Epidermal melanocyte (primary cell): Measurements from ENCODE around the gene RGS7BP.

Experiments used
- DNase-seq: peaks from one replicate; pipeline ENCODE4 v3.0.0; 2011; ENCODE audit warnings: low spot score; ENCODE audit not compliant: insufficient read length

RGS7BP gene

DNA sequence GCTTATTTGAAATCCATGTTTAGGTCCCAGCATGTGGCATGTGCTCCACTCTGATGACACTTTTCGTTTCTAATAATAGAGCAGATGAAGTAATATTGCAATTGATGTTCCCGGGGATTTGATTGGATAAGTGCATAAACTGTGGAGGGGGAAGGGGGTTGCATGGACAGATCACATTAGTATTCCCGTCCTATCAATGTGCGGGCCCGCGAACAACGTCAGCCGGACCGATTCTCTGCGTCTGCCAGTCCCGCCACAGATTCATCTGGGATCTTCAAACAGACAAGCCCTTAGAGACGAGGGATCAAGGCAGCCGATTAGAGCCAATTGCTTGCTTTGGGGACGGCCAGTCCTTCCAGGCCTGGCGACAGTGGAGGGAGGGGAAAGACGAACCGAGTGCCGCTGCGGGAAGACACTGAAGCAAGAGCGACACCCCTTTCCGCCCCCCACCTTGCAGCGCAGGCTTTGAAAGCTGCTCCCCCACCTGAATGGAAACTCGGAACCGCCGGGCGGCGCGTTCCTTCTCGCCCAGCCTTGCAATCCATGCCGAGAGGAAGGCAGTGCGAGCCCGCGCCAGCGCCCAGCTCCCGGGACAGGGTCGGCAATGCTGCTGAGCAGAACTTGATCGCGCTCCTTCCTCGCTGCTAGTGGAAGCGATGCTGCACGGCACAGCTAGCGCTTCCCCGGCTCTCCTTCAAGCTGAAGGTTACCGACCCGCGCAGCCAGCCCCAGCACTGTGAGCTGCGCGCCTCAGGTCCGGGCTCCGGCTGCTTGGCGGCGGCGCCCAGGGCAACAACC lies at the start of gene RGS7BP:
Gene RGS7BP, plus strand, starts transcription at position 247 of the 798 bp plus-strand sequence. CDS start 610 bp downstream, outside the sequence.
- DNase-seq = no peak

DNA sequence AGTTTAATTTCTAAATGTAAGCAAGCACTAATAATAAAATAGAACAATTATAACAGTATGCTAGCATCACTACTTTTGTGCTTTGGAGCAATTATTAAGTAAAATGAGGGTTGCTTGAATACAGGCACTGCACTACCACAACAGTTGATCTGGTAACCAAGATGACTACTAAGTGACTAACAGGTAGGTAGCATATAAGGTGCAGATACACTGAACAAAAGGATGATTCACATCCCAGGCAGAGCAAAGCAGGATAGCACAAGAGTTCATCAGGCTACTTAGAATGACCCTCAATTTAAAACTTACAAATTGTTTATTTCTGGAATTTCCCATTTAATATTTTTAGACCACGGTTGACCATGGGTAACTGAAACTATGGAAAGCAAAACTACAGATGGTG lies 48.0 kb upstream of the RGS7BP start:
- no peak for DNase-seq

DNA sequence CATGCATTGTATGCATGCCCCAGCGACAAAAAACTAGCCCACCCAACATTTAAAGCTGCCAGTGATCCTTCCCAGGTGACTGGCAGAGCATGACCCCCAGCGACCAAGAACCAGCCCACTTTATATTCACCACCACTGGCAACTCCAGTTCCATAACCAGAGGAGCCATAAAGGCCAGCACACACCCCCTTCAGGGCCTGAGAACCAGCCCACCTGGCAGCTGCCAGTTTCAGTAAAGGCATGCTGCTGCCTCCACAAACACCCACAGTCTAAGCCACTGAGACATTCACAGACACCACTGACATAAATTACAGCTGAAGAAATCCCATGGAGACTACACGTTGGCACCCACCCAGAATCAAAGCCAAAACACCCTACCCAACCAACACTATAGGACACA lies 46.9 kb upstream of the RGS7BP start:
- DNase-seq = no peak

DNA sequence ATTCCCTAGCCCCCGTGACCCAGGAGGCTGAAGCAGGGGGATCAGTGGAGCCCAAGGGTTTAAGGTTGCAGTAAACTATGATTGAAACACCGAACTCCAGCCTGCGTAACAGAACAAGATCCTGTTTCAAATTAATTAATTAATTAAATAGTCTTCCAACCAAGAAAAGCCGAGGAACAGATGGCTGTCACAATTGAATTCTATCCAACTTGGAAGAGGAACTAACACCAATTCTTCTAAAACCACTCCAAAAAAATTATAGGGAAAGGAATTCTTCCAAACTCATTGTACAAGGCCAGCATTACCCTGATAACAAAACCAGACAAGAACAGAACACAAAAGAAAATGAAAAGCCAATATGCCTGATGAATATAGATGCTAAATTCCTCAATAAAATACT lies 43.4 kb upstream of the RGS7BP start:
- no peak for DNase-seq

DNA sequence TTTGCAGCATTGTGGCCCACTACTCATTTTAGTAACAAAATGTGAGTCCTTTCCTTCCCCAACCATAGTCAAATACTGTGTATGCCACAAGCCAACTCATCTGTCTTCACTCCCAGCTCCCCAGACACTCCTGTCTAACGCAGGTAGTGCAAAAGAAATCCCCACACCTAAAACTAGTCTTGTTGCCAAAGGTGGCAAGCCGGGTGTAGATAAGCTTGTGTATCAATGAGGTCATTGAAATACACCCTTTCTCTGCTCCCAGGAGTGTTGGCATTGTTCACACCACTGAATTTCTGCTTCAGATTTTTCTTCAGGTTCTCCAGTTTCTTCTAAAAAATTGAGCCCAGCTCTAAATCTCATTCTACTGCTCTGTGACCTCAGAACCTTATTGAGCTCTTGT lies 19.7 kb upstream of the RGS7BP start:
- DNase-seq = no peak

DNA sequence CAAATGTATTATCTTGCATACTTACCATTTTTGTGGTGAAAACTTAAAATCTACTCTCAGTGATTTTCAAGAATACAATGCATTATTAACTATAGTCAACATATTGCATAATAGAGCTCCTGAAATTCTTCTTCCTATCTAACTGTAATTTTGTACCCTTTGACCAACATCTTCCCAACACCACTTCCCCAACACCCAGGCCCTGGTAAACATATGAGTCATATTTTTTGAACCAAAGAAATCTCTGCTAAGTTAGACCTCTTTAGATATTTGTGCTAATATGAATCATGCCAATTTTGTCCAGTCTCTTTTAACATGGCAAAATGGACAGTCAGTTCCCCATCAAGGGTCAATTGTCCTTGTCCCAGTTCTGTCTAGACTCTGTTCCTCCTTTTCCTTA lies 18.5 kb upstream of the RGS7BP start:
- no peak for DNase-seq

DNA sequence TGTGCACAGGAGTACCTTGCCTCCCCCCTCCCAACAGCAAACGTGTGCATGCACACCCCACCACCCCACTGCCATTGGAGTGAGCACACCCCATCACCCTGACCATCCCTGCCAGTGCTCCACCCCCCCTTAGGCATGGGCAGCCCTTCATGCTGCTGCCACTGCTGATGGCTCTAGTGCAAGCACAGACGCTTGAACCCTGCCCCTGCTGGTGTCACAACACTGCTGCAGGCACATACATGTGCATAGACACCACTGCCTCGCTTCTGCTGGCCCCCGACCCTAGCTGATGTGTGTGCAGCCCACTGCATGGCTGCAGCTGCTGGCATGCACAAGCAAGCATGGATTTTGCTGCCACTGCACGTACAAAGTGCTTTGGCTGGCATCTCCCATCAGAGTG lies 16.0 kb upstream of the RGS7BP start:
- DNase-seq = no peak

DNA sequence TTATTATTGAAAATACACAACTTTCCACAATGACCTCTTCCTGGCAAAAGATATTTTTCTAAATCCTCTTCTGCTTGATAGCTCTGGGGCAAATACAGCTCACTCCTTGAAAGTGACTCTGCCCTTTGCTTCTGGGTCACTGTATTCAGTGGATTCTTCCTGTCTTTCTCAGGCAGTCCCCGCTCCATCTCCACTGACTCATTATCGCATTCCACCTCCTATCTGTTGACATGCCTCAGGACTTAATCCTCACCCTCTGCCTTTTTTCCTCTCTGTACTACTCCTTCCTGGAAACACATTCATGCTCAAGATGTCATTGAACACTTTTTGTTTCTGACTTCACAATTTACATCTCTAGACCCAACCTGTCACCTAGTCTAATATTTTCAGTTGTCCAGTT lies 8.4 kb upstream of the RGS7BP start:
- no peak for DNase-seq

DNA sequence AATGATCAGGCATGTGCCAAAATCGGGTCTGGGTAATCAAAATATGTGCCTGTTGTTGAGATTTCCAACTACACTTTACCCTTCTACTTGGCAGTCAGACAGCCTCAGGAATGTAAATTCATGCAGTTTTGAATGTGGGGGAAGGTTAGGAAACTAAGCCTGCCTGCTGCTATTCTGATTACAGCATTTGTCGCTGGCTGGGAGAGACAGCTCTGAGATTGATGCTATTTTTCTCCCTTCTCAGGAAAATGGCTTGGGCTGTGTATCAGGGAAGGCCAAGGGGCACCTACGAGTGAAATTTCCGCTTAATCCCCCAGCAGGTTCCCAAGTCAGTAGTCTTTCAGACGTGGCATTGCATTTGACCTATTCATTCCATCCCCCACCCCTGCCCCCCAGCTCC lies 3.6 kb upstream of the RGS7BP start:
- DNase-seq = no peak

DNA sequence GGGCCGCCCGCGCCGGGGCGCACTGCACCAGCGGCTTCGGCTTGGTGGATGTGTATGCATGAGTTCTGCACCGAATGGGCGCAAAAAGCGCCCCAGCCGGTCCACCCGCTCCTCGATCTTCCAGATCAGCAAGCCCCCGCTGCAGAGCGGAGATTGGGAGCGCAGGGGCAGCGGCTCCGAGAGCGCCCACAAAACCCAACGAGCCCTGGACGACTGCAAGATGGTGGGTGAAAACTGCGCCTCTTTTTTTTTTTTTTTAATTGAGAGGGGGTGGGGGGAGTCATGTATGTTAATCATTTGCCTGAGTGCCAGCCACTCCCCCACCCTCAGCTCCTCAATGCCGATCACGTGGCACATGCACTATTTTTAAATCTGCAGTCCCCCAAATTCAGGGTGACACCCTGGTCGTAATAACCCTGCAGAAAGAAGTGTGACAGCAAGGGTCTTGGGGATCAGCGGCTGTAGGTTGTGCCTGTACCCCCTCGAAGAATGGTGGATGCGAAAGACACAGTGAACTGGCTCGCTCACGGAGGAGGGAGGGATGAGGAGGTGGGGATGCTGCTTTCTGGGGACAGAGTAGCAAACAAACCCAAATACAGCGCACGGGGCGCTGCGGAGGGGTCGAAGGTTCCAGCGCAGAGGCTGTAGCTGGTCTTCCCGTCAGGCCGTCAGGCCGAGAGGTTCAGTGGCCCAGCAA lies 900 bp downstream of the RGS7BP start:
- DNase-seq = no peak

DNA sequence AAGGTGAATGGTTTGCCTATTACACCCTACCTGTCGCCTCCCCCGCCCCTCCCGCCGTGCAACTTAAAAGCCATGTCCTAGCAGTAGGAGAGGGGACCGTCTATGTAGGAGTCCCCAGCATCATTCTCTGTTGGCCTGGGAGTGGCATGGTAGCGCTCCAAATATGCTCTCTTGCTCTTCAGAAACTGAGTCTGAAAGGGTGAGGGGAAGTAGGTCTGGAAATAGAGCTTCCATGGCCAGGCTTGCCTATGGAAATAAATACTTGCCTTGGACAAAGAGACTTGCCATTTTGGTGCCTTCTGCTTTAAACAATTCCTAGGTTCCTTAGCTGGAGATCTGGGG lies 1.4 kb downstream of the RGS7BP start:
- no peak for DNase-seq

DNA sequence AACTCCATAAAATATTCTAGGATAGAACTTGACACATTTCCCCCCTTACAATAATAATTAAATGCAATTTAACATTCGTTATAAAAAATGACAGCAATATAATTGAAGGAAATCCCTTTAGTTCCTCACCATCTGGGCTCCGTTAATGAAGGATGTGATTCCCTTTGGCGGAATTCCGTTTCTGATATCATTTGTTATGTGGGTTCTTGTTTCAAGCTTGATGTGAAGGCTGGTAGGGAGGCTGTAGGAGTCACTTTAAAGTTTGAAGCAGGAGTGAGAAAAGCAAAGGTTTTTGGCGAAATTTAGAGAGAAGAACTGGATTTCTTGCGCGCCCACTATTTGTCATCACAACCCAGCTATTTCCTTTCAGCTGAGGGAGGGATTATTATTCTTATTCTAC lies 4.0 kb downstream of the RGS7BP start:
- DNase-seq = no peak

DNA sequence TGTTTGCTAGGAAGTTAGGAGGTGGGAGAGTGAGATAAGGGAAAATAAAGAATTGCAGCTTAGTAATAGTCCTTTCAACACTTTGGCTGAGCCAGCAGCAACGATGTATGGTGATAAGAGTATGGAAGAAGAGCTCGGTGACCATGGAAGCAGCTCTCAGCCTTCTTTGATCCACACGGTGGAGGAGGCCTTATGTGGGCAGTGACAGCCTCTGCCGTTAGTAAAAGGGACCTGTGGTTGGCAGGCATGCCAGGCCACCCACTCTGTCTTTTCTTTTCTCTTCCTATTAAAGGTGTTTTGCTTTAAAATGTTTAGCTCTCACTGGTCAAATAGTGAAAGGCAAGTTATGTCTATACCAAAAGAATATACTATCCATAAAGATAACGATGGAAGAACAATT lies 7.7 kb downstream of the RGS7BP start:
- no peak for DNase-seq

DNA sequence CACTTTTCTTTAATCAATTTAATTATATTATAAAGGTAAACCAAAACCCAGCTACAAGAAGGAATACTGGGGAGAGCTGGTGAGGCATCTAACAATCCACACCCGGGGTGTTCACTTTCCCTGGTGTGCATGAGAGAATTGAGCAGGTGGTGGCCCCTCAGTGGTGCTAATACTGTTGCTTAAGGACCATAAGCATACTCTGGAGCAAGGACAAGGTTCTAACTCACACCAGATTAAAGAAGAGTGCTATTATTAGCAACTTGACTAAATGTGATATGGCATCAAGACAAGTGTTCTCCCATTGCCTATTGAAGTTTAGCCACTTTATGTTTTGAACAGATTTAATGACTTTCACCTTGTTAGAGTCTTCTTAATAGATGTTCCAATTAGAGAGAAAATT lies 8.8 kb downstream of the RGS7BP start:
- DNase-seq = no peak

DNA sequence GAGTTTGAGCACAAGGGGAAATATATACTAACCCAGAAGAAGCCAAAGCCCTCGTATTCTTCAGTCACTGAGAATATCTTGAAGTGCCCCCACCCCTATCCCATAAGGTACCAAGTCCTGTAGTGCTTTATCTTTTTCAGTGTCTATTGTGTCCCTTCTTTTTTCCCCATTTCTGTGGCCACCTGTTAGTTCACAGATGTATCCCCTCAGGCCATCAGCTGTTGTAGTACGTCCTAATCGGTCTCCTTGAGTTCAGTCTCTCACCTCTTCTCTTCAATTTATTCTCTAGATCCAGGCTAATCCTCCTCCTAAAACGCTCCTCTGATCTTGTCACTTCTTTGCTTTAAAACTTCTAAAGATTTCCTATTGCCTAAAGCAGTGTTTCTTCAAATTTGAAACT lies 10.4 kb downstream of the RGS7BP start:
- no peak for DNase-seq

DNA sequence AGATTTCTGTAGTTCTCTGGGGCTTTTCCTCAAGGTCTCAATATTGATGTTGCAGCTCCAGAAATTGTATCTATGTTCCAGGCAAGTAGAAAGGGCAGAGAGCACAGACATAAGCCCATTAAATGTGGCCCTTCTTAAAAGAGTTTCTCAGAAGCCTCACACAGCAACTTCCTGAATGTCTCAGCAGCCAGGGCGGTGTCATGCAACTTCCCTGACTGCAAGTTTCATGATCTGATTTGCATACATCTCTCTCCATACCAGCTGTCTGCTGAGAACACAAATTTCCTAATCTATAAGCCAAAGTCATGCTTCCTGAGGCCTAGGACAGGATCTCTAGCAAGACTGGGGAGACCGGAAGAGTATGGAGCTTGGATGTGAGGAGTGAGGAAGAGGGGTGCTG lies 13.0 kb downstream of the RGS7BP start:
- no peak for DNase-seq

DNA sequence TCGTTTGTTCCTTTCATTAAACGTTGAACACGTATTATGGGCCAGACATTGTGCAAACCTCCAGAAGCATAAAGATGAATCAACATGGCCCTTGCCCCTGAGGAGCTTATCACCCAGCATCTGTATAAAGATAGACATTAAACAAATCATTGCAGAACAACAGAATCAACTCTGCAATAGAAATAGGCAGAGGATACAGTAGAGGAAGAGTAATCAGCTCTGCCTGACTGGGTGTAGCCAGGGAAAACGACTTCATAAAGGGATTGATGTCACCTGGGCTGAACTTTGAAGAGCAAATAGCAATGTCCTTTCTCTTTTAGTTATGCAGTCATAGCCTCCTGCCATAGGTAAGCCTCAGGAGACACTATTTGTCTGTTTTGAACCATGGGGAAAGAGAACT lies 13.4 kb downstream of the RGS7BP start:
- no peak for DNase-seq

DNA sequence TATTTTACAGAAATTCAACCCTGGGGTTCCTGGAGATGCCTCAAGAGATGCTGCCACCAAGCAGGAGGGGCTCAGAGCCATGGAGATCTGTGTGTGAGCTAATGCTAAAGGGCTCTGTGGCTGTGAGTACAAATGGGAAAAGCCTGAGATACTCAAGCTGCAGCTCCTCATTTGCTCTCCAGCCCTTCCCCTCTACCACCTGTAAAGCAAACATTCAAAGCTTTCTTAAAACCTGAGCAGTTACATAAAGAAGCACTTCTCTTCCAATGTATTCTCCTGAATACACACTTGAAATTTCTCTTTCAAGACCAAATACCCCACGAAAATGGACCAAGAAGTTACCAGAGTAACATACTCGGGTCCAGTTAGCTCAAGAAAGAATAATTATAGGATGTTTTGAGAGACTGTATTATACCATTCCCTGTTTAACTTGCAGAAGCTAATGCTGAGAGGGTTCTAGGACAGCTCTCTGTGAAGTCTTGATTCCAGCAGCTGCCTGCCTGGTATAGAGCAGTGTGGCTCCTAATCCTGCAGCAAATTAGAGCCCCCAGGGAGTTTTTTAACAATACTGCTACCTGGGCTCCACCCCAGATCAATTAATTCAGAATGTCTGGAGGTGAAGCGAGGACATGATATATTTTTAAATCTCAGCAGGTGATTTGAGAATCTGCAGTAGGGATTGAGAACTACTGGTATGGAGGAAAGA lies 21.1 kb downstream of the RGS7BP start:
- no peak for DNase-seq

DNA sequence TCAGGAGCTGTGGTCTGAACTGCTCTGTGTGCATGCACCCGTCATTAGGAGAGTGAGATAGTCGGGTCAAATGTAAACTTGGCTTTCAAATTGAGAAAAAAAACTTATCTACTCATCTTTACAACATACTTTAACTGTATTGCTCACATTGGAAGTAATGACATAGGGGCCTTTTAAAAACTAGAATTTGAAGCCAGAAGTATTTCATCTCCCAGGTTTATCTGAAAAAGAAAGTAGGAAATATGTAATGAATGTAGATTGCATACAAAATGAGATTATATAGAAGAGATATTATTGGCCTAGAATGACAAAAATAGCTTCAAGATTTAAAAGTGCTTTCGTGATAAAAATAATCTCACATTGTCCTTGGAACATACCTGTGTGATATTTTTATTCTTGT lies 24.3 kb downstream of the RGS7BP start:
- DNase-seq = no peak

DNA sequence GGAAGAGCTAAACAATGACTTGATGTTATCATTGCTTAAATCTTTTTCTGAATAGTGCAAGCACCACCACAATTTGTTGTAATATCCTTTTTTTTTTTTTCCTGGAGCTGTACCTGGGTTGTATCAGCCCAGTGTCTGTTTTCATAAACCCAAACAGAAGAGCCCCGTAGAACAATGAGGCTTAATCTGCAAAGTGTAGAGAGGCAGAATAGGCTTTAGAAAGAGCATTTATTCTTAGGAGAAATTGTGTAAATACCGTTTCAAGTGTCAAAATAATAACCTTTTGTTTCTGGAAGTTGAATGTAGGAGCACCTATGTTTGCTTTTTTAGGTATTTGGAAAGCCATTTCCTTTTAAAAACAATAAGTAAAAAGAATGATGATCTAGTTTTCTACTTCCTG lies 26.4 kb downstream of the RGS7BP start:
- DNase-seq = no peak

DNA sequence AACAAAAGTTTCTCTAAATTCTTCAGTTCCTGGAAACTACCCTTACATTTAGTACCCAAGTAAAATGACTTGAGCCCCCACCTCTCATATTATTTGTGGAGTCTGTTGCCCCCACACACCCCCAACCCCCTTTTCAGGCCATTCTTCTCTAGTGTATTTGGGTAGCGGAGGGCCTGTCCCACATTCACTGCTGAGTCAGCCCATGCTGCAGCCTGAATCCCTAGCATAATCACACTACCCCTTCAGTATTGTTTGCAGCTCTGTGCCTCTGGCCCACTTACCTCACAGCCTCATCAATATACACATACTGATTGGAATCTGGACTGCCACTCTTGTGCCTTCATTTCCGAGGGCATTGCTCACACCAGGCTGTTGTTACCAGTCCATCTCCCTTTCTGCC lies 26.8 kb downstream of the RGS7BP start:
- DNase-seq = no peak

DNA sequence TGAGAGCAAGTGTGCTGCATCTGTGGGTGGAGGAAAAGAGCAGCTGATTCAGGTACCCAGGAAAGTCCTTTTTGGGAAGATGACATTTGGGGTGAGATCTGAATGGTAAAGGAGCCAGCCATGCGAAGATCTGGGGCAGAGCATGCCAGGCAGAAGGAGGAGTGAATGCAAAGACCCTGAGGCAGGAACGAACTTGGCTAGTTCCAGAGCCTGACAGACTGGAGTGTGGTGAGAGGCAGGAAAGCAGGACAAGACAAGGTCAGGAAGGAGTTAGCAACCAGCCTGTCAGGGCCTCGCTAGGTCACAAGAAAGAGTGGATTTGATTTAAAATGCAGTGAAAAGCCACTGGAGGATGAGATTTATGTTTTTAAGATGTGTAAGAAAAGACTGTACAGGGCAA lies 28.2 kb downstream of the RGS7BP start:
- DNase-seq = no peak

DNA sequence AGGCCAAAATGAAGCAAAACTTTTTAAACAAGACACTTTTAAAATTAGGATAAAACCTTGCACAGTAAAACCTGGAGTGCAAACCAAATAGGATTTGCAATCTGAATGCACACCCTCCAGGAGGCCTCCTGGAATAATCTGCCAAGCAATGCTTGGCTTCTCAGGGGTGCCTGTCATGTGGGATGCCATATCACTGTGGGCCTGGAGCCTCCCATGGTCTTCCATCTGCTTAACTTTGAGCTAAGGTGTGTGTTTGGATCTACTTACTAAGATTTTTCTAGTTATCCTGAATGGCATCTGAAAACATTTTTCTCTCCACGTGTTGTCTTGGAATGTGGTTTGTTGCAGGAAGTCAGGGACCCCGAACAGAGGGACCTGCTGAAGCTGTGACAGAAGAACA lies 52.1 kb downstream of the RGS7BP start:
- DNase-seq = no peak
